ENCODE data around the gene TGIF2.
"Not testable (repeated sequence)": the region's sequence is repeated elsewhere in the genome, so short reads cannot be mapped to it uniquely, and the experiment has no call there.

Gene TGIF2

GRCh38 chr20:36613974-36614373, 40.6 kb downstream of the TGIF2 start:
- no peak for DNase-seq (ENCODE audit: low read depth in 2 of 2)

GRCh38 chr20:36614781-36615557, 41.6 kb downstream of the TGIF2 start:
- no peak for DNase-seq (ENCODE audit: low read depth in 2 of 2)

GRCh38 chr20:36620917-36621316, 47.5 kb downstream of the TGIF2 start:
- DNase-seq (ENCODE audit: low read depth in 2 of 2): no peak

DNA sequence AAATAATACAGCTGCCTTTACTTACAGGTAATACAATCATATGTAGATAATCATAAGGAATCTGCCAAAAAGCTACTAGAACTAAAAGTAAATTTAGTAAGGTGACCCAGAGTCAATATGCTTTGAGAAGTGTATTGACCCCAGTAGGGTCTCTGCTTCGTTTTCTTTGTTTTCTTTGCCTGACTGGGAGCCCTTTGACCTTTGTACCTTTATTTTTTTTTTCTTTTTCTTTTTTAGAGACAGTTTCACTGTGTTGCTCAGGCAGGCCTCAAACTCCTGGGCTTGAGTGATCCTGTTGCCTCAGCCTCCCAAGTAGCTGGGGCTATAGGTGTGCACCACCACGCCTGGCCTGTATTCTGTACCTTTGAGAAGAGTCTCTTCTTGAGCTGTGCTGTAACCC, 50.0 kb downstream of the TGIF2 start:
- no peak for DNase-seq (ENCODE audit: low read depth in 2 of 2)

DNA sequence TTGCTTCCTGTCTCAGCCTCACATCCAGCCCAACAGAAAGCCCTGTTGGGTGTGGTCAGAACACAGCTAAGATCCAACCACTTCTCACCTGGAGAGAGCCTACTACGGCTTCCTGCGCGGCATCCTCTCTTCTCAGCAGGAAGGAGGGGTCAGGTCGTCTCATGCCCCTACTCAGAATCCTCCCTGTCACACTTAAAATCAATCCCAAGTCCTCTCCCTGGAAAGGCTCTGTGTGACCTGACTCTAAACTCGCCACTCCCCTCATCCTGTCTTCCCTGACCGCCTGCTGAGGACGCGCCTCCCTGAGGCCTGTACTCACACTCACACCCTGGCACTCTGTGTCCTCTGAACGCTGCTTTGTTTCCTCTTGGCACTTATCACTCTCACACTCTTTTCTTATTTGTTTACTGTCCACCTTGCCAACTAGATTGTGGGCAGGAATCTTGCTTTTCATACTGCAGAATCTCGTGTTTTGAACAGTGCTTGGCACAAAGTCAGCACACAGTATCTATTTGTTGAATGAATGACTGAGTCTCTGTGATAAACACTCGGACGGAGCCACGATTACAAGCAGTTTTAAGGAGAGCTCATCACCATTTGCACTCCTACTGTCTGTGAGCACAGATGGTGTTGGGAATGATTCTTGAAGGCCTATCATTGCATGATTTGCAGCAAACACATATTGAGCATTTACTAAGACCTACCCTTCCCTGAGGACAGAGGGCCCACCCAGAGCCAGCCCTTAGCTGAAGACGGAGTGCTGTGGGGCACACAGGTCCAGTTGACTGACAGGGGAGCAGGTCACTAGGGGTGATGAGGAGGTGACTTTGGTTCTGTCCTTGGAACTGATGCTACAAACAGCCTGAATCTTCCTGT, 50.9 kb downstream of the TGIF2 start:
- no peak for DNase-seq (ENCODE audit: low read depth in 2 of 2)

DNA sequence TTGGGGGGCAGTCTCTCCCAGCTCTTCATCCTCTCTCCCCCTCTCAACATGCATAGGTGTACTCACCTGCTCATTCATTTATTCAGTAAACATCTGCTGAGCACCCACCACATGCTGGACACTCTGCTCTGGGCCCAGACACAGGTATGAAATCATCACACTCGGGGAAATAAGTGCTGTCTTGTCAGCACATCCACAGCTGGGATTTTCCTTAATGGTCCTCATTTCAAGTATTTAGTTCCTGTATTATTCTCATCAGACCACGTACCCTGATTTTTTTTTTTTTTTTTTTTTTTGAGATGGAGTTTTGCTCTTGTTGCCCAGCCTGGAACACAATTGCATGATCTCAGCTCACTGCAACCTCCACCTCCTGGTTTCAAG, 51.5 kb downstream of the TGIF2 start:
- DNase-seq (ENCODE audit: low read depth in 2 of 2): no peak

DNA sequence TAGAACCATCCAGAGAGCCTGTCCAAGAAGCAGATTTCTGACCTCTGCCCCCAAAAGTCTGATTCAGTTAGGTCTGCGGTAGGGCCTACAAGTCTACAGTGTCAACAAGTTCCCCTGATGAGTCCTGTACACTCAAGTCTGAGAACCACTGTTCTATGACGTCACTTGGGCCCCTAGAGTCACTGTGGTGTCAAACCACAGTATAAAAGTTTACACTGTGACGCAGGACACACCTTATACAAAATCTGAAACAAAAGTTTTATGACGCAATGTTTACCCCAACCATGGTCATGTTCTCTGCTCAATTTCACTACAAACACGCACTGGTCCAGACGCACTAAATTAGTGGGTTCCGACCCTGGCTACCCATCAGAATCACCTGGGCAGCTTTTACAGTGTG, 54.7 kb downstream of the TGIF2 start:
- no peak for DNase-seq (ENCODE audit: low read depth in 2 of 2)

DNA sequence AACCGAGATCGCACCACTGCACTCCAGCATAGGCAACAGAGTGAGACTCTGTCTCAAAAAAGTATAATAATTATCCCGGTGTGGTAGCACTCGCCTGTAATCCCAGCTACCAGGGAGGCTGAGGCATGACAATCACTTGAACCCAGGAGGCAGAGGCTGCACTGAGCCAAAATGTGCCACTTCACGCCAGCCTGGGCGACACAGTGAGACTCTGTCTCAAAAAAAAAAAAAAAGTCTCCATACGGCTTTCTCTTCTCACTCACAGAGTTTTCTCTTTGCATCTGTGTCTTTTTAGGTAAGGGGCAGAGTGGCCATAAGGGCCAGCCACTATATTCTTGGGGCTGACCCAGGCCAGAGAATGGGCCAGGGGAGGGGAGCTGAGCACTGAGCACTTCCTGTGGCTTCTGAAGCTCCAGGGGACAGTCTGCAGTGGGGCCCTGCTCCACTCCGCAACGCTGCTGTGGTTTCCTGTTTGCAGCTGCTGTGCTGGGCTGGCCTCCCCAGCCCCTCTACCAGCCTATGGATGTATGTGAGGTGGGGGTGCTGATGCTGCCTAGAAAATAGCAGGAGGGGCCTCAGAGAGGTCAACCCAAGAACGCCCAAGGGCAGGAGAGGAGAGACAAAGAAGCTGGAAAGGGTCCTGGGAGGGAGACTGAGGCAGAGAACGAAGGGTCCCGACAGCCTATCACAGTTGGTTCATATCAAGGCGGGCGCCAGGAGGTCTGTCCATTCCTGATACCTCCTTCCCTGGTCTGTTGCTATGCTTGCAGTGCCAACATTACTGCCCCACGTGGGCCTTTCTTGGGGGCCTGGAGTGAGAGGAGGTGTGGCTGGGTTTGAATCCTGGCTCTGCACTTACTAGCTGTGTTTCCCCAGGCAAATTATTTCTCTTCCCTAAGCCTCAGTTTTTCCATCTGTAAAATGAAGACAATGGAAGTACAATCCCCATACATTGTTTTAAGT, 56.6 kb downstream of the TGIF2 start:
- no peak for DNase-seq (ENCODE audit: low read depth in 2 of 2)

GRCh38 chr20:36631646-36632045, 58.2 kb downstream of the TGIF2 start:
- DNase-seq (ENCODE audit: low read depth in 2 of 2): no peak

DNA sequence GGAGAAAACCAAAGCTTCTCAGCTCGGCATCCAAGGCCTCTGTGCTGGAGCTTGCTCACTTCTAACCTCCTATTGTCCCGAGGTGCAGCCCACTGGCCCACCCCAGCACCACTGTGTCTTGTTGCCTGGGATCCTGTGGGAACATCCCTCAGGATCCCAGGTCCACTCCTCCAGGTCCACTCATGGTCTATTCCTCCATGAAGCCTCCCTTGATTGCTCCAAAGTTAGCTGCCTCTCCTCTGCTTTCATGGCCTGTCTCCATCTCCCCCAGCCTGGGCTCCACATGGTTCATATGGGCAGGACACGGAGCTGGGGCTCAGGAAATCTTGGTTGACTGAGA, 58.7 kb downstream of the TGIF2 start:
- DNase-seq (ENCODE audit: low read depth in 2 of 2): no peak

DNA sequence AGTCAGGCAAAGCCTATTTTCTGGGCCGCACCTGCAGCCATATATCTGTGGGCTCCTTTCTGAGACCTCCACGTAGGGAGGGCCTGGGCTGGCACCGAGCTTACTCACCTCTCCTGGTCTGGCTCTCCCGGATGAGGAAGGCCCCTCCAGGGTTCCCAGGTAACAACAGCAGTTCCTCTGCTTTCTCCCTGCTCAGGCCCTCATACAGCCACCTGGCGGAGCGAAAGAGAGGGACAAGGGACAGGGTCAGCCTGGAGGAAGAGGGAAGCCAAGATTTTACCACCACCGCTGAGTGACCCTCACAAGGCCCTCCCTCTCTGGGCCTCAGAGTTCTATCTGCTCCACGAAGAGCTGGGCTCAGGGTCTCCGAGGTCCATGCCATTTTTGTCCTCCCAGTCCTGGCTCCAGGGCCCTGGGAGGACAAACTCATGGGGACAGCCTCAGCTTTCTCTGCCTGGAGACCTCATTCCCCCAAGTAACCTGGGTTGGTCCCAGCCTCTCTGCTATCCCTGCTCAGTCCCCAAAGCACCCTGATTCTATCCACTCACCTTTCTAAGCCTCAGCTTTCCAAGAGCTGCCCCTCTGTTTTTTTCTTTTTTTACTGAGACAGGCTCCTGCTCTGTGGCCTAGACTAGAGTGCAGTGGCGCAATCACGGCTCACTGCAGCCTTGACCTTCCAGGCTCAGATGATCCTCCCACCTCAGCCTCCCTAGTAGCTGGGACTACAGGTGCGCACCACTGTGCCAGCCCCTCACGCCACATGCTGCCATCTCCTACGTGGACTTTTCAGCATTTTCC, 59.3 kb downstream of the TGIF2 start:
- DNase-seq (ENCODE audit: low read depth in 2 of 2): no peak

DNA sequence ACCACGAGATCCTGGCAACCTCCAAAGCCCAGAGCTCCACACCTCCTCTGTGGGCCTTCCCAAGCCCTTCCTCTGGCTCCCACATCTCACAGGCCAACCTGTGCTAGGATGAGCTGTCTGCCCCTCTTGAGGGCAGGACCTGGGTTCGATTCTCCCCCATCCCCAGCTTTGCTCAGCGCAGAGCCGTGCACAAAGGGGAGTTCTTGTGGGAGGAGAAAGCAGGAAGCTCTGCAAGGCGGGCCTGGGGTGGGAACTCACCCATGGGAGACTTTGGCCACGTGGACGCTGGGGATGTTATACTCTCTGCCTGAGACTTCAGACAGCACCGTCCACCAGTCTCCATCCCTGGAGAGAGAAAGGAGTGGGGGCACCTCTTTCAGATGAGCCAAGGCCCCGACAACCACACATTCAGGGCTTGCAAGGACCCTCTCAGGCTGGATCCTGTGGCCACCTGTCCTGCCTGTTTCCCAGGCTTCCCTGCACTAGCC, 59.9 kb downstream of the TGIF2 start:
- no peak for DNase-seq (ENCODE audit: low read depth in 2 of 2)

- no peak for DNase-seq (ENCODE audit: low read depth in 2 of 2)
Measured at GRCh38 chr20:36634342-36634741, 60.9 kb downstream of the TGIF2 start.

GRCh38 chr20:36638876-36639400, 65.5 kb downstream of the TGIF2 start:
- DNase-seq (ENCODE audit: low read depth in 2 of 2): not testable (repeated sequence)

GRCh38 chr20:36641506-36641843, 68.1 kb downstream of the TGIF2 start:
- DNase-seq (ENCODE audit: low read depth in 2 of 2): no peak

- DNase-seq (ENCODE audit: low read depth in 2 of 2): no peak
Measured at GRCh38 chr20:36642136-36642535, 68.7 kb downstream of the TGIF2 start.

Data from activated CD4-positive, alpha-beta T cell treated with anti-CD3 and anti-CD28 coated beads for 24 hours (primary cell).